HPDE6-E6E7 (cell line): ENCODE results near the gene SNAPC2.

Experiments
- DNase-seq: peaks from one replicate; pipeline ENCODE4 v3.0.0; 2011; ENCODE audit warnings: missing footprints; ENCODE audit errors: extremely low spot score

Gene SNAPC2

DNA sequence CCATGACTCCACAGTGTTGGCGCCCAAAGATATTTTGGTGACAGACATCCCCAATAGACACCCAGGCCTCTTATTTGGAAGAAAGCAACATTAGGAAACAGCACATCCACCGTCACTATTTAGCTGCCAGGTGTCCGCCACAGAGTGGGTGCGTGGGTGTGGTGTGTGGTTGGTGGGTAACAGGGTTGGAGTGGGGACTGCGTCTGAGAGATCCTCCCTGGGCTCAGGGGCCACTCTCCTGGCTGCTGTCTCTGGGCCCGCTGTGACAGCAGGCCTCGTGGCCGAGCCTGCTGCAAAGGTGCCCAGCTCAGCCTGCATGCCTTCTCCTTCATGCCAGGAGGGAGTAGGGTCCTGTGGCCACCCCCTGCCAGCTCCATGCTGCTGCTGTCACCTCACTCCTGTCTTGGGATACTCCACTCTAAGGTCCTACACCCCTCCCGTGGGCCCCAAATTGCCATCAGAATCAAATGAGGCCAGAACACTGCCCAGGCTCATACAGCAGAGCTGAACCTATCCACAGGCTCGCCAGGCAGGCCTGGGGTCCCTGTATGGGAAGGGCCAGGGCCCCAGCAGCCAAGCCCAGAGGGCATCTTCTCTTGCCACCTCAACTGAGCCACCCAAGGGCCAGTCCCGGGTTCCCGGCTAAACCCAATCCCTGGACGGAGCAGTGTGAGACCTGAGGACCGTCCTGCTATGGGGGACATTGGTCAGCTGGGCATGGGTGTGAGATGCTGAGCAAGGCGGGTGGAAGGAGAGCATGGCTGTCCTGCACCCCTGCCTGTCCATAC is 48.1 kb downstream of the SNAPC2 start:
- no peak for DNase-seq

DNA sequence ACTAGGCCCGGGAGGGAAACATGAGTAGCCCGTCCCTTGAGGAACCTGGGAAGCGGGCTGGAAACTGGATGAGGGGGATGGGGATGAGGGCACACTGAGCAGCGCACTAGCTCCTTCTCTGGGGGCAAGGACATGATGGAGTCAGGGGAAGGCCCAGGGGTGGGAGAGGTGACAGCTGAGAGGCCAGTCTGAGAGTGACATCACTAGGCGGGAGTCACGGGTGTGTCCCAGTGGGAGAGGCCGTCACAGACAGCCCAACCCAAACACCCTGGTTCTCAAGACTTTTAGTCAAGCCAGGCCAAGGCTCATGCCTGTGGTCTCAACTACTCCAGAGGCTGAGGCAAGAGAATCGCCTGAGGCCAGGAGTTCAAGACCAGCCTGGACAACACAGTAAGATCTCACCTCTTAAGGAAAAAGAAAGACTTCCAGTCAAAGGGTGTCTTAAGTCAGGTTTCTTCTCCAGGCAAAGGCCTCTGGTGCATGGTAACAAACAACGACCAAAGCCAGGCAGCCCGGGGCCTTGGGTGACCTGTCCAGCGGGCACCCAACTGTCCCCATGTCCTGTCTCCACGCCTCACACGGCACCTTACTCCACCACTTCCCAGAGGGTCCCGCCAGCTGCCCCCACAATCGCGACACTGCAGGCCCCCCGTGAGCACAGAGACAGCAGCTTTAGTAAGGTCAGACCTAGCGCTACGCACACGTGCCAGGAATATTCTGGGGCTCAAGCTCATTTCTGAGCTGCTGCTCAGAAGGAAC is 48.8 kb downstream of the SNAPC2 start:
- DNase-seq = no peak

DNA sequence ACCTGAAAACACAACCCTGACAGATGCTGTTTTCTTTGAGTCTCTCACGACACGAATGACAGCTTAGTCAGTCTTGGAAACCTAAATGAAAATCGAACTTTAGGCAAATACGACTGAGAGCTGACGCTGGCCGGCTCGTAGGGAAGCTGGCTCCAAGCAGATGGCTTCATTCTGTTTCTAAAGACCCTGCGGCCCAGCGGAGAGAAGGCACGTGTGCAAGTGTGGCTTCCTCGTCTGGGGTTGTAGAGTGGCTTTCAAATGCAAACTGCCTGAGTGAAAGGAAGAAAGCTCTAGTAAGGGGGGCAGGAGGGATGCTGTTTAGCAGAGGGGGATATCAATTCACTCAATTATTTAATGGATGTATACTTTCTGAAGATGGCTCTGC is 49.4 kb downstream of the SNAPC2 start:
- no peak for DNase-seq

DNA sequence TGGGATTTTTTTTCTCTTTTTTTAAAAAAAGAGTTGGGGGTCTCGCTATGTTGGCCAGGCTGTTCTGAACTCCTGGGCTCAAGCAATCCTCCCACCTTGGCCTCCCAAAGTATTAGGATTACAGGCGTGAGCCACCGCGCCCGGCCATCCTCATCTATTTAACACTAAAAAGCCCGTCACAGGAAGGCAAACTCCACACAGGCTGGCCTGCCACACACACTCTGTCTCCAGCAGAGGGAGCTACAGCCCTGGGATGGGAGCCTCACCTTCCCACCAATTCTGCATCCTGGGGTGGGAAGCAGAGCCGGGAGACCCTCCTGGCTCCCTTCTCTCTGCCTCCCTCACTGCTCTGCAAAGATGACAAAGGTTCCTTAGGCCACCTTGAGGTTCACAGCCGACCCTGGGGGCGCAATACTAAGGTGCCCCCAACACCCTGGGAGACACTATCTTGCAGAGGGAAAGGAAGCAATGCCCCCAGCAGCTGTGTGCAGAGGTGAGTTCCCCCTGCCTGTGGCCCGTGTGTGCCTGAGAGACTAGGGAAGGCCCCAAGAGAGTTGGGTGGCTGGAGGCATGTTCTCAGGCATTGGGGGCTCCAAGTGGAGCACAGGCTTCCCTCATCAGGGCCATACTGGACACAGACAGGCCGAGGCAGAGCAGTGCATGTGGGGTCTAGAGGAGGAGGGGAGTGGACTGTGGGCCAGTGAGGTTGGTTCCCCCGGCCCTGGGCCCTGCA is 50.7 kb downstream of the SNAPC2 start:
- DNase-seq = no peak

DNA sequence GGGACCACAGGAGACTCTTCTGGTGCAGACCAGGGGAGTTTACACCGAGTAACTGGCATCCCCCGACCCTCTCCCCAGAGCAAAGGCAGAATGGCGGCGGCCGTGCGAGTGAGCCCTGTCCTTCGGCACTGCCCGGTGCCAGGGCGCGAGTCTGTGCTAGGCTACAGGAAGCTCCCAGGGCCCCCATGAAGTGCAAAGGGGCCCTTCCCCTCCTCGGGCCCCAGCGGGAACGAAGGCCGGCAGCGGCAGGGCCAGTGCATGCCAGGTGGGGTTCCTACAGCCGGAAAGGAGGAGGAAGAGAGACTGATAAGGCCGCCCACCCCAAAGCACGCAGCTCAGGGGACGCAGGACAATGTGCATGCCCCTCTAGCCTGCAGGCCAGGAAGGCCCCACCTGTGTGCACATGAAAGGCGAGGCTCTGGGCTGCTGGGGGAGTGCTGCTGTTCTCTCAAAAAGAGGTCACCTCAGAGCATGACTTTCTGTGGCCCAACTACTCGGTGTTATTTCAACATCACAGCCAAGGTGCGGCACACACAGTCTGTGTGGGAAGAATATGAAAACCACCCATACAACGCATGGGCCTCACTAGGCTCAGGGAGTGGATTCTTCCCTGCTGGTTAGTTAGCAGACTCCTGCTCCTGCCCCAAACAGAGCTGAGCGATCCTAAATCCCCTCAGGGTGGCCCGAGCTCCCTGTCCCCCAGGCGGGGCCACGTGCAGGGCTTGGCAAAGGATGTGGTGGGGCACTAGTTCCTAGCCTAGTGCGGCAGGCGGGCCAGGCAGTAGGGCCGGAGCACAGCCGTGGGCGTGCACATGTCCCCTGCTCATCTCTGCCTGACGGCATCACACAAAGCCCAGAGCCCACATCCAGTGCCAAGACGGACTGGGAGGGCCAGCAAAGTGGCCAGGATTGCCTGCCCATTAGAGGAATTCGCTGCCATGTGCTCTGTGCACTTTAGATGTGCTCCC is 51.7 kb downstream of the SNAPC2 start:
- no peak for DNase-seq
